ENCODE measurements around the gene INSRR. TPM values are rescaled to one million over a fixed set of nuclear protein-coding genes. Genes with fewer than 3 reads are reported as not detected.

INSRR gene
- total RNA-seq, 1 experiment from 2014 or later = 0.11 TPM

GRCh38 chr1:156803086-156803851, 55.6 kb downstream of the INSRR start (continued):
- TF ChIP-seq, protein P1, sequence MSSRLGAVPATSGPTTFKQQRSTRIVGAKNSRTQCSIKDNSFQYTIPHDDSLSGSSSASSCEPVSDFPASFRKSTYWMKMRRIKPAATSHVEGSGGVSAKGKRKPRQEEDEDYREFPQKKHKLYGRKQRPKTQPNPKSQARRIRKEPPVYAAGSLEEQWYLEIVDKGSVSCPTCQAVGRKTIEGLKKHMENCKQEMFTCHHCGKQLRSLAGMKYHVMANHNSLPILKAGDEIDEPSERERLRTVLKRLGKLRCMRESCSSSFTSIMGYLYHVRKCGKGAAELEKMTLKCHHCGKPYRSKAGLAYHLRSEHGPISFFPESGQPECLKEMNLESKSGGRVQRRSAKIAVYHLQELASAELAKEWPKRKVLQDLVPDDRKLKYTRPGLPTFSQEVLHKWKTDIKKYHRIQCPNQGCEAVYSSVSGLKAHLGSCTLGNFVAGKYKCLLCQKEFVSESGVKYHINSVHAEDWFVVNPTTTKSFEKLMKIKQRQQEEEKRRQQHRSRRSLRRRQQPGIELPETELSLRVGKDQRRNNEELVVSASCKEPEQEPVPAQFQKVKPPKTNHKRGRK (CRISPR knock-in tag; IDR thresholded peaks at IDR 0.05; ENCODE audit: borderline replicate concordance) = no peak
- no peak for TF ChIP-seq CDX4 (CRISPR knock-in tag; IDR thresholded peaks at IDR 0.05; ENCODE audit: borderline replicate concordance)

DNA sequence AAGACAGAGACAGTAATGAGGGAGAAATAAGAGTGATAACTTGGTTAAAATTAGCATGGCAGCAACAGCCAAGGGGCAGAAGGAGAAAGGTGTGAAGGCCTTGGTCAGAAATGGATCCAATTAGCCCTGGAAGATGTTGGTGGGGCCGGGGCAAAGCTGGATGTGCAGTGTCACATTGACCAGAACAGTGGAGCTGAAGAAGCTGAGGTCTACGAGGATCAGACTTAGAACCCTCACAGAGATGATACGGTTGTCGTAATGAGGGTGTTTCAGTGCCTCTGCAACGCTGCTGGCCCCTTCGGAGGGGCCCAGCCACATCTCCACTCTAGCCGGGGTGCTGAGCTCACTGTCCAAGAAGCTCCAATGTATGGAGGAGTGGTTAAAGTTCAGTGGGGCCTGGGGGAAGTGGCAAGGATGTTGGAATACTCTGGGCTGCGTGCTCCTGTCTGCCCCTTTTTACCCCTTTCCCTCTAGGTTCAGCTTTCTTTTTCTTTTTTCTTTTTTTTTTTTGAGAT, 56.4 kb downstream of the INSRR start:
- Mint-ChIP-seq H3K36me3 (peaks cover 31% of the 10 kb centered on the region), H3K27me3 (ENCODE audit: low read depth) (no peaks in the 10 kb centered on the region), H3K4me3 (no peak overlapping the region), H3K4me1 (no peaks in the 10 kb centered on the region), H3K27ac (0 out of 2 replicates have a peak overlapping the region, but pooled peaks have one; percentile 7), H3K9me3 (no peaks in the 10 kb centered on the region)
- ATAC-seq (no peak), DNase-seq (ENCODE audit: low spot score) (no peak)
- ChIA-PET CTCF (interaction anchor here (0.5 to 3.9 kb wide), 9 partner anchors 12 to 142 kb away, joined by 3 to 20 read pairs (median 4); partner anchors contain the start of genes INSRR, LRRC71 and NTRK1), POLR2A (interaction anchor here (0.7 kb wide), 1 partner anchor 90 kb away, joined by 5 read pairs; no protein-coding TSS in a partner anchor)
- TF ChIP-seq RORB (CRISPR knock-in tag; IDR thresholded peaks at IDR 0.05) = no peak
- TF ChIP-seq, protein P2, sequence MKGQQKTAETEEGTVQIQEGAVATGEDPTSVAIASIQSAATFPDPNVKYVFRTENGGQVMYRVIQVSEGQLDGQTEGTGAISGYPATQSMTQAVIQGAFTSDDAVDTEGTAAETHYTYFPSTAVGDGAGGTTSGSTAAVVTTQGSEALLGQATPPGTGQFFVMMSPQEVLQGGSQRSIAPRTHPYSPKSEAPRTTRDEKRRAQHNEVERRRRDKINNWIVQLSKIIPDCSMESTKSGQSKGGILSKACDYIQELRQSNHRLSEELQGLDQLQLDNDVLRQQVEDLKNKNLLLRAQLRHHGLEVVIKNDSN (CRISPR knock-in tag; IDR thresholded peaks at IDR 0.05) = no peak
- TF ChIP-seq JAZF1 (CRISPR knock-in tag; IDR thresholded peaks at IDR 0.05) = no peak
- TF ChIP-seq OVOL2 (CRISPR knock-in tag; IDR thresholded peaks at IDR 0.05; ENCODE audit: borderline replicate concordance) = no peak
- TF ChIP-seq, protein P3, sequence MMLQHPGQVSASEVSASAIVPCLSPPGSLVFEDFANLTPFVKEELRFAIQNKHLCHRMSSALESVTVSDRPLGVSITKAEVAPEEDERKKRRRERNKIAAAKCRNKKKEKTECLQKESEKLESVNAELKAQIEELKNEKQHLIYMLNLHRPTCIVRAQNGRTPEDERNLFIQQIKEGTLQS (CRISPR knock-in tag; conservative IDR thresholded peaks at IDR 0.05) = no peak
- no peak for TF ChIP-seq ZNF219 (CRISPR knock-in tag; IDR thresholded peaks at IDR 0.05; ENCODE audit: borderline replicate concordance)
- TF ChIP-seq IRF1 (CRISPR knock-in tag; IDR thresholded peaks at IDR 0.05) = no peak
- TF ChIP-seq, protein P4, sequence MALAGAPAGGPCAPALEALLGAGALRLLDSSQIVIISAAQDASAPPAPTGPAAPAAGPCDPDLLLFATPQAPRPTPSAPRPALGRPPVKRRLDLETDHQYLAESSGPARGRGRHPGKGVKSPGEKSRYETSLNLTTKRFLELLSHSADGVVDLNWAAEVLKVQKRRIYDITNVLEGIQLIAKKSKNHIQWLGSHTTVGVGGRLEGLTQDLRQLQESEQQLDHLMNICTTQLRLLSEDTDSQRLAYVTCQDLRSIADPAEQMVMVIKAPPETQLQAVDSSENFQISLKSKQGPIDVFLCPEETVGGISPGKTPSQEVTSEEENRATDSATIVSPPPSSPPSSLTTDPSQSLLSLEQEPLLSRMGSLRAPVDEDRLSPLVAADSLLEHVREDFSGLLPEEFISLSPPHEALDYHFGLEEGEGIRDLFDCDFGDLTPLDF (CRISPR knock-in tag; IDR thresholded peaks at IDR 0.05) = no peak

- Mint-ChIP-seq H3K4me3 (no peak overlapping the region), H3K4me1 (no peaks in the 10 kb centered on the region), H3K9me3 (no peaks in the 10 kb centered on the region), H3K27ac (0 out of 2 replicates have a peak overlapping the region, but pooled peaks have one; percentile 7), H3K36me3 (peaks cover 34% of the 10 kb centered on the region), H3K27me3 (ENCODE audit: low read depth) (no peaks in the 10 kb centered on the region)
- ChIA-PET POLR2A (no interaction called here), CTCF (interaction anchor here (1.3 to 7.0 kb wide), 5 partner anchors 58 to 126 kb away, joined by 3 to 53 read pairs (median 8); partner anchors contain the start of genes INSRR and NTRK1)
- DNase-seq (ENCODE audit: low spot score) (no peak), ATAC-seq (no peak)
- TF ChIP-seq FOXP1 (CRISPR knock-in tag; IDR thresholded peaks at IDR 0.05; ENCODE audit: borderline replicate concordance) (no peak), KAT7 (CRISPR knock-in tag; IDR thresholded peaks at IDR 0.05; ENCODE audit: borderline replicate concordance) (no peak), JAZF1 (CRISPR knock-in tag; IDR thresholded peaks at IDR 0.05) (no peak), RELA (CRISPR knock-in tag; IDR thresholded peaks at IDR 0.05; ENCODE audit: borderline replicate concordance) (no peak), NR1H2 (CRISPR knock-in tag; IDR thresholded peaks at IDR 0.05) (no peak), ATF6 (CRISPR knock-in tag; IDR thresholded peaks at IDR 0.05) (no peak), CREM (CRISPR knock-in tag; IDR thresholded peaks at IDR 0.05) (no peak)
- TF ChIP-seq, protein P3 (CRISPR knock-in tag; conservative IDR thresholded peaks at IDR 0.05) = no peak
- TF ChIP-seq, protein P2 (CRISPR knock-in tag; IDR thresholded peaks at IDR 0.05) = no peak
- TF ChIP-seq, protein P5, sequence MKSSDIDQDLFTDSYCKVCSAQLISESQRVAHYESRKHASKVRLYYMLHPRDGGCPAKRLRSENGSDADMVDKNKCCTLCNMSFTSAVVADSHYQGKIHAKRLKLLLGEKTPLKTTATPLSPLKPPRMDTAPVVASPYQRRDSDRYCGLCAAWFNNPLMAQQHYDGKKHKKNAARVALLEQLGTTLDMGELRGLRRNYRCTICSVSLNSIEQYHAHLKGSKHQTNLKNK (CRISPR knock-in tag; IDR thresholded peaks at IDR 0.05) = no peak
These were observed 57.4 kb downstream of the INSRR start for GRCh38 chr1:156801409-156802121.
